Stimulated activated CD4-positive, alpha-beta T cell treated with anti-CD3 and anti-CD28 coated beads, Interleukin-4, amount 100 ng/mL, for 1 hour (primary cell): ENCODE measurements around the gene SLC6A3.

ENCODE experiments used
- DNase-seq: peaks from one replicate; pipeline ENCODE4 v3.0.0-alpha.2; 2020

SLC6A3 gene

DNA sequence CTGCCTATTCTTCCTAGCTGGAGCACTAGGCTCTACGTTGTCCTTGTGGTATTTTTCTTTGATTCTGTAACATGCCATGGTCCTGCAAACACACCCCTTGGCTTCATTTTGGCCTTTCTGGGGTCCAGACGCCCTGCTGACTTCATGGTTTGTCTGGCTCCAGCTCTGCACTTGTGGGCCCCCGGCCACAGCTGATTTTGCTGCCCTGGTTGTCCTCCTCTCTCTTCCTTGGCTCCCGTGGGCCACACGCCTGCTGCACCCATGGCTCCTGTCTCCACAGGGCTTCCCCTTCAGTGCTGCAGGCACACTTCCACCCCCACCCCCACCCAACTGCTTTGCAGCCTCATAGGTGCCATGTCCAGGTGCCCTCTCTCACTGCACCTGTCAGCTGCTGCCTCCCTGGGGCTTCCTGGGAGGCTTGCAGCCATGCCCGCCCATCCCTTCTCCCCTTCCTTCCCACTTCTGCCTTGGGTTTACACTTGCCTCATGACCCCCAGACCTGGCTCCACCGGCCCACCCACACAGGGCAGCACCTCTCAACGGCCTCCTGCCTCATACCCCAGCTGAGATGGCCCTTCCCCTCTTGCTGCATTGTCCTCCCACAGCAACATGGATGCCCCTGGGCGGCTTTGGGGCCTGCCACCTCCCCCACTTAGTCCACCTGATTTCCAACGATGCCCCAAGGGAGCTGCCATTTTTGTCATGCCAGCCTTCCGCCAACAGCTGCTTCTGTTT, 25.6 kb downstream of the SLC6A3 start:
- no peak for DNase-seq

DNA sequence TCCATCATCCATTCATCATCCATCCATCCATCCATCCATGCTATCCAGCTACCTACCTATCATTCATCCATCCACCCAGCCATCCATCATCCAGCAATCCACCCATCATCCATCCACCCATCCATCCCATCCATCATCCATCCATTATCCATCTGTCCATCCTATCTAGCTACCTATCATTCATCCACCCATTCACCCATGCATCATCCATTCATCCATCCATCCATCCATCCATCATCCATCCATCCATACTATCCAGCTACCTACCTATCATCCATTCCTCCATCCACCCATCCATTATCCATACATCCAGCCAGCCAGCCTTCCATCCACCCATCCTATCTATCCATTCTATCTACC, 26.3 kb downstream of the SLC6A3 start:
- DNase-seq: no peak

DNA sequence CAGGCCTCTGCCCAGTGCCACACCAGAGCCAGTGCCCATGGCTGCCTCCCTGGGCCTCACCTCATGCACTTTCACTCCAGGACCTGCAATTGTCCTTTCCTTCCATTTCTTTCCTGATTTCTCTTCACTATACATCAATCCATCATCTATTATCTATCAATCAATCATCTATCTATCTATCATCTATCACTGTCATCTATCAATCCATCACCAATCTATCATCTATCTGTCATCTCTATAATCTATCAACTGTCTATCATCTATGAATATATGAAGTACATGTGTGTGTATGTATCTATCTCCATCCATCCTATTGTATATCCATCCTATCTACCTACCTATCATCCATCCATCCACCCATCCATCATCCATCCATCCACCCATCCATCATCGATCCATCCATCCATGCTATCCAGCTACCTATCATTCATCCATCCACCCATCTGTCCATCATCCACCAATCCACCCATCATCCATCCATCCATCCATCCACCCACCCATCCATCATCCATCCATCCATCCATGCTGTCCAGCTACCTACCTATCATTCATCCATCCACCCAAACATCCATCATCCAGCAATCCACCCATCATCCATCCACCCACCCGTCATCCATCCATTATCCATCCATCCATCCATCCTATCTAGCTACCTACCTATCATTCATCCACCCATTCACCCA, 26.9 kb downstream of the SLC6A3 start:
- DNase-seq: no peak

DNA sequence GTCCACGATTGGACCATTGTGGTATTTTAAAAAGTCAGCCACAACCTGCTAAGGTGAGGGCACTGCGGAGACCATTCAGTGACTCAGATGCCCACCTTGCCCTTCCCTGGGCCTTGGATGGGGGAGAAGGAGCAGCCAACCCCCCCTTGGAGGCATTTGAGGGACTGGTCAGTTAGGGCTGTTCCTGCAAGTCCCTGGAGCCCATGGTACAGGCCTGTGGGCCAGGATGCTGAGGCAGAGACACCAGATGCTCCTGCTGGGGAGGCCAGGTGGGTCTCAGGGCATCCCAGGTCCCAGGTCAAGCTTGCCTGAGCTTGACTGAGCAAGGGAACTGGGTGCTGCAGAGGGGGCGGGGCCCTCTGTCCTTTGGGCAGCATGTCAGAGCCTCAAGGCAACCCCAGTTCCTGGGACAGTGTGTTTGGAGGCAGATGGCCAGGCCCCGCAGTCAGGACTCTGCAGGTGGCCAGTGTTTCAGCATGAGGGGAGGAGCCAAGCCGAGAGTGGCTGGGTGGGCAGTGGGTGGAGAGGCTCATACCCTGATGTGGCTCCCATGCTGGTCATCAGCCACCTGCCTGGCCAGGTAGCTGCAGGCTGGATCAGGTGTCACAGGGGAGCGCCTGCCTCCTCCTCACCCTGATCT, 27.5 kb downstream of the SLC6A3 start:
- no peak for DNase-seq

DNA sequence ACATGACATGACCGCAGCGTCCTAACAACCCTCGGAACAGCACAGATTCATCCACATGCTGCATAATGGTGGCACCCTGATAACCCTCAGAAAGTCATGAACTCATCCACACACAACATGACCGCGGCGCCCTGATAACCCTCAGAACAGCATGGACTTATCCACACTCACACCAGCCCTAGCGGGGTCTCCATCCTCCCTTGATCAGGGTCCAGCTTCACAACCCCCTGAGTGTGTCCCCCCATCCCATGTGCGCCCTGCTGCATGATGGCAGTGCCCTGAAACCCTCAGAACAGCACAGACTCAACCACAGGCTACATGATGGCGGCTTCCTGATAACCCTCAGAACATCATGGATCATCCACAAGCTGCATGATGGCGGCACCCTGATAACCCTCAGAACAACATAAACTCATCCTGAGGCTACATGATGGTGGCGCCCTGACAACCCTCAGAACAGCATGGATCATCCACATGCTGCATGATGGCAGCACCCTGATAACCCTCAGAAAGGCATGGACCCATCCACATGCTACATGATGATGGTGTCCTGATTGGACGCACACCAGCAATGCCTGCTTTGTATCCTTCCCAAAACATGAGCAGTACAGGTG, 28.3 kb downstream of the SLC6A3 start:
- DNase-seq: no peak

DNA sequence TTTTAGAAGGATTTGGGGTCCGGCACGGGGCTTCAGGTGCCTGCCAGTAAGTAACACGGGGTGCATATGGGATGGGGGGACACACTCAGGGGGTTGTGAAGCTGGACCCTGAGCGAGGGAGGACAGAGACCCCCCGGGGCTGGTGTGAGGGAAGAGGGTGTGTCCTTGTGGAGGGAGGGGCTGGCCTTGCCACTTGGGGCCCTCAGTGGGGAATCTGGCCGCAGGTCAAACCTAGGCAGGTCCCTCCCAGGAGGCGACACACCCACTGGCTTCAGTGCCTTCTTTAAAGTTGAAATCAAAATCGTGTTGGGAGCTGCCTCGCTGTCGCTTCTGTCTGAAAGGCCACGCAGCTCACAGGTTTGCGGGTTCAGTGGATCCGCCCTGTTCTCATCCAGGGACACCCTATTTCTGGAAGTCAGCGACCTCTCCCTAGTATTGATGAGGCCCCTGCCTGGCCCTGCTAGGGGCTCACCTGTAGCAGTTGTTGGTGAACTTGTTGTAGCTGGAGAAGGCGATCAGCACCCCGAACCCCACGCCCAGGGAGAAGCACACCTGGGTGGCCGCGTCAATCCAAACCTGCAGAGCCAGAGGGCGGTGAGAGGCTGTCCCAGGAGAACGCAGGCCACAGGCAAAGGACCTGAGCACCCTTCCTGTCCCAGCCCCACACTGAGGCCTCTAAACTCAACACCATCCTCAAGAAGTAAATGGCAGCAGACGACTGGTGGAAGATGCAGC, 29.4 kb downstream of the SLC6A3 start:
- no peak for DNase-seq

DNA sequence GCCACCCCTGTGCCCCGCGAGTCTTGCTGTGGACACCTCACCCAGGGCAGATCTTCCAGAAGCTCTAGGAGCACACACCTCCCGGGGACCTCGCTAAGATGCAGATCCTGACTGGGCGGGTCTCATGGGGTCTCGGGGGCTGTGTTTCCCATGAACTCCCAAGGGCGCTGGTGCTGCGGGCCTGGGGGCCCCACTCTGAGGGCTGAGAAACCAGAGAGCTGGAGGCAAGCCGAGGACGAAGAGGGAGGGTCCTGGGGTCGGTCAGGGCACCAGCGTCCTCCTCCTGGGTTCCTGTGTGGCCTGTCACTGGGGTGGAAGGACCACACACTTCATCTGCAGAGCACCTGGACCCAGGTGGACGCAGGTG, 30.2 kb downstream of the SLC6A3 start:
- DNase-seq: no peak

DNA sequence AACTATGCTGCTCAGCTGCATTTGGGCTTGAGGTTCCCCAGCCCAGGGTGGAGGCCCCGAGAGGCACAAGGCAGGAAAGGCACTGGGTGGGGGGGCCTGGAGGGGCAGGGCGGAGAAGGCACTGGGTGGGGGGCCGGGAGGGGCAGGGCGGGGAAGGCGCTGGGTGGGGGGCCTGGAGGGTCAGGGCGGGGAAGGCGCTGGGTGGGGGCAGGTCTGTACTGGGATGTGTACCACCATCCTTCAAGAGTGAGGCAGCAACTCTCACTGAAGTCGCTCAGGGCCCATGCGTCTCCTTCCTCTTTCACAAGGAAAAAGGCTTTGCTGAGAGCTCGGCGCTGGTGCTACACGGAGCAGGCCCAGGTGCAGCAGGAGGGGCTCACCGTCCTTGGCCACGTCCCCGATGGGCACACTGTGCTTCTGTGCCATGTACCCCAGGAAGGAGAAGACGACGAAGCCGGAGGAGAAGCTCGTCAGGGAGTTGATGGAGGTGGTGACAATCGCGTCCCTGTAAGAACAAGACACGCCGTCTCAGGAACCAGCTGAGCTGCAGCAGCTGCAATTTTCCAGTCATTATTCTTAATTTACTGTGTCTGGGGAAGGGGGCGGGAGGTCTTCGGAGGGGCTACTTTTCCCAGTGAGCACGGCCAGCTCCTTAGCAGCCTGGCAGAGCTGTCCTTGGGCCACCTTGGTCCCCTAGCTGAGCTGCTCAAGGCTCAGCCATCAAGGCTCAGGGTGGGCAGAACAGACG, 30.8 kb downstream of the SLC6A3 start:
- no peak for DNase-seq

DNA sequence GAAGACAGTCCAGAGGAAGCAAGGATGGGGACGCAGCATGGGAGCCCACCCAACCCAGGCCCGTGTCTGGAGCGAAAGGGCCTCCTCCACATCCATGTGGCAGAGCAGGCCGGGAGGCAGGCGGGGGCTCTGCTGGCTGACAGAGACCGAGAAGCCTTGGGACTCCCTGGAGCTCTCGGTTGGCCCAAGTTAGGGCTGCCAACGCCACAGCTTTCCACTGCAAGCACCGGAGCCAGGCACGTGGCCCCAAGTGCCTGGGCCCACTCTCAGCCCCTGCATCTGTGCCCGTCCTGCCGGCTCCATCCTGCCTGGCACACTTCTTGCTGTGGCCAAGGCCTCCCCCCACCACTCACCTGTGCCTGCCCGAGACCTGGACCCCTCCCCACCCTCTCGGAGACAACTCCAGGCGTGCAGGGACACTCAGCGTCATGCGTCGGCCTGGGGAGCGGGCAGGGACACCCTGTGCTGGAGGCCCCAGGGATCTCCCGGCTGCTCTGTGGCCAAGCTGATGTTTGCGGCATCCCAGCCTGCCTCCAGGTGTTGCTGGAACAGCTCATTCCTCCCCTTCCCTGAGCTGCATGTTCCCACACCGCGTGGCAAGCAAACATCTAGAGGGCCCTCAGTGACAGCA, 31.5 kb downstream of the SLC6A3 start:
- no peak for DNase-seq

DNA sequence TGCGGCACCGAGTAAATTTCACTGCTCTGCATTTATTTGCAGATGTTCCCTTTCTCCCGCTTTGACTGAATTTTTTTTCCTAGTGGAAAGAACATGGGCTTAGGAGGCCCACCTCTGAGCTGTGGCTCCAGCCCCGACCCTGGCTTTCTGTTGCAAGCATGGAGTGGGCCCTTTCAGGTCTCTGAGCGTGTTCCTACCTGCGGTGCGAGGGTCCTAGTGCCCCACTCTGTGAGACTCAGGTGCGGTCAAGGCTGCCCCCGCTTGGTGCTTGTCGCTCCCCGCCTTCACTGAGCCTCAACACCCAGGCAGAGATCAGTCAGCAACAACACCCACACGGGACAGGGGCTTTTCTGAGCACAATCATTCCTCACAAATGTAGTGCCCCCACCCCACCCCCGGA, 32.0 kb downstream of the SLC6A3 start:
- DNase-seq: no peak

DNA sequence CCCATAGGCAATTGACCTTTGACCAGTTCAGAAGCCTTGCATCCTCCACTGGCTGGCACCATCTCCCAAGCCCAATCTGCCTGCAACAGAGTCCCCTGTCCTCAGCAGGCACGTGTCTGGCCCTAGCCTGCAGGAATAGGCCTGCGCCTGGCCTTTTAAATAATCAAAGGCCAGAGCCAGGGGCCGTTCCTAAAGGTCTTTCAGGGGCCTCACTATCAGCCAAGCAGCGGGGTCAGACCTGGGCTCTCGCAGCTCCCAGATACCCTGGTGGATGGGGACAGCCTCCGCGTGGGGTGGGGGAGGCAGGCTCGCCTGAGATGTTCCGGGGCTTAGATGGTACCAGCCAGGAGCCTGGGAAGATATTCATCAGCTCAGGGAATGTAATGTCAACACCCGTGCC, 32.6 kb downstream of the SLC6A3 start:
- DNase-seq: no peak

DNA sequence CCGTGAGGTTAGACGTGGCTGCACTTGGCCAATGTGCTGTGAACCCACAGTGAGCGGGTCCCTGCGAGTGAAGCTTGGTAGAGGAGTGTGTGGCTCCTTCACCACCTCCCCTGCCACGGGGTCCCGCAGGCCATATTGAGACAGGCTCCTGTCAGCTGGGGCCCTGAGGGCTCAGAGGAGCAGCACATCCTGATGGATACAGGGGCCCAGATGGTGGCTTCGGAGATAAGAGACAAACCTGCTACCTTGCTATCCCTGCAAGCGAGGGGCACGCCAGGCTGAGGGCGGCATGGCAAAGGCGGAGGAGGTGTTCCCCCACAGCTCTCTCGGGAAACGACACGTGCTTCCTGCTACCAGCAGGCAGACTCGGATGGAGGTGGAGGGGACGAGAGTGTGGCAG, 33.1 kb downstream of the SLC6A3 start:
- DNase-seq: no peak

DNA sequence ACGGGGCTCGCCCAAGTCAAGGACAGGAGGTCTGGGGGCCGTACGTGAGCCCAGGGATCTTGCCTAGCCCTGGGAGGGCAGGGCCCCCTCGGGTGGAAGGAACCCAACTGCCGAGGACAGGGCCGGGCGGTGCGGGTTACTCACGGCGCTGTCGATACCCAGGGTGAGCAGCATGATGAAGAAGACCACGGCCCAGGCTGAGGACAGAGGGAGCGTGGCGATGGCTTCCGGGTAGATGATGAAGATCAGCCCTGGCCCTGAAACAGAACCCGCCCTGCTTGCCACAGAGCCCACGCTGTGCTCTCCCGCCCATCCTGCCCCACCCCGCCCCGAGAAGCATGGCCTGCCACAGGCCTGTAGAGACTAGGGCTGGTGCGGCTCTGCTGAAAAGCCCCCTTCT, 34.1 kb downstream of the SLC6A3 start:
- DNase-seq: no peak

DNA sequence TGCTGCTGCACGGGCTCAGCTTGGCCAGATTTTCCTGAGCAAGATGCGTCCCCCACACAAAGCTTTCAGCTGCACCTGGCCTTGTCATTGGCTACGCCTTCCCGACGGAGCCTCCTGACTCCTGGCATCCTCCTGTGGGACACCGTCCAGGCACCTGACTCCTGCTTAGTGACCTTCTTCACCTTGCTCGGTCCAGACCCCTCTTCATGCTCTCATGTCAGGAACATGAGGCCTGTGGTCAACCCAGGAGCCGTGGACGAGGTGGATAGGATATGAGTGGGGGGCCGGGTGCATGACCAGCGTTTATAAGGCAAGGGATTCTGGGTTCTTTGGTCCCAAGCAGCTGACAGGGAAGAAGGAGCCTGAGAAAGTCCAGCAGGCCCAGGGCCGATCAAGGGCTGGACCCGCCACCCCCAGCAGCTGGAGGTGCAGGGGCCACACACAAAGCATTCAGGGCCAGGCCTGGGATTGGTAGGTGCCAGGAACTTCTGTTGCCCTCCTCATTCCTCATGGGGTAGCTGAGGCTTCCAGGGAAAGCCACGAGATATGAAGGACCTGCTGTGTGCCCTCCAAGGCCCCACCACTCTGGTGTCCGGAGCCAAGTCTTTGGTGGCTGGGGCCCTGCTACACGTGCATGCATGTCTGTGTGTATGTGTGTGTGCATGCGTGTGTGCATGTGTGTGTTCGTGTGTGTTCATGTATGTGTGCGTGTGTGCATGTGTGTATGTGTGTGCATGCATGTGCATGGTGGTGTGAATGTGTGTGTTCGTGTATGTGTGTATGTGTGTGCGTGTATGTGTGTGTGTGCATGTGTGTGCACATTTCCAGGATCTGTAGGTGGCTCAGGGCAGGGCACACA, 34.9 kb downstream of the SLC6A3 start:
- no peak for DNase-seq

DNA sequence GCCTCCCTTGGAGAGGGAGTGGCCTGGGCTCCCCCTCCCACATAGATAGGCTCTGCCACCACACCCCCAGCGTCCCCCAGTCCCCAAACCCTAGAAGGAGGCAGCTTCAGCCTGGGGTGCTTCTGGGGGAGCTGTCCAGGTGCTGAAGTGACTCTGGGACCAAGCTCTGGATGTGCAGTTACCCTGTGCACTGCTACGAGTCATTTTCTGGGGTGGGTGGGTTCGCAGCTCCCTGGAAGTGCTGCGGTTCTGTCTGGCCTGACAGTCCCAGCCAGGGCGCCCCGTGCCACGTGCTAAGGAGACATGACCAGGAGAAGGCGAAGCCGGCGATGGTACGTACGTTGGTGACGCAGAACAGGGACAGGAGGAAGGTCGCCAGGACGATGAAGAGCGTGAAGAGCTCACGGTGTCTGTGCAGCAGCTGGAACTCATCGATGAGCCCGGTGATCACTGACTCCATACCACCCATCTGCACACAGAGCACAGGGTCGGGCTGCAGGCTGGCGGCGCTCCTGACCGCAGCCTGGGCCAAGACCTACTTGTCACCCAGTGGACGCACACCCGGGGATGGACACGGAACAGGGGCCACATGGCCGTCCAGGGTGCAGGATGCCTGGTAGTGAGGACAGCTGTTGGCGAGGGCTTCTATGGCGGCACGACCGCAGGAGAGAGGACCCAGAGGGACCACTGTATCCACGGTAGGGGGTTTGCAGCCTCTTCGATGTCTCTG, 35.7 kb downstream of the SLC6A3 start:
- DNase-seq: no peak

DNA sequence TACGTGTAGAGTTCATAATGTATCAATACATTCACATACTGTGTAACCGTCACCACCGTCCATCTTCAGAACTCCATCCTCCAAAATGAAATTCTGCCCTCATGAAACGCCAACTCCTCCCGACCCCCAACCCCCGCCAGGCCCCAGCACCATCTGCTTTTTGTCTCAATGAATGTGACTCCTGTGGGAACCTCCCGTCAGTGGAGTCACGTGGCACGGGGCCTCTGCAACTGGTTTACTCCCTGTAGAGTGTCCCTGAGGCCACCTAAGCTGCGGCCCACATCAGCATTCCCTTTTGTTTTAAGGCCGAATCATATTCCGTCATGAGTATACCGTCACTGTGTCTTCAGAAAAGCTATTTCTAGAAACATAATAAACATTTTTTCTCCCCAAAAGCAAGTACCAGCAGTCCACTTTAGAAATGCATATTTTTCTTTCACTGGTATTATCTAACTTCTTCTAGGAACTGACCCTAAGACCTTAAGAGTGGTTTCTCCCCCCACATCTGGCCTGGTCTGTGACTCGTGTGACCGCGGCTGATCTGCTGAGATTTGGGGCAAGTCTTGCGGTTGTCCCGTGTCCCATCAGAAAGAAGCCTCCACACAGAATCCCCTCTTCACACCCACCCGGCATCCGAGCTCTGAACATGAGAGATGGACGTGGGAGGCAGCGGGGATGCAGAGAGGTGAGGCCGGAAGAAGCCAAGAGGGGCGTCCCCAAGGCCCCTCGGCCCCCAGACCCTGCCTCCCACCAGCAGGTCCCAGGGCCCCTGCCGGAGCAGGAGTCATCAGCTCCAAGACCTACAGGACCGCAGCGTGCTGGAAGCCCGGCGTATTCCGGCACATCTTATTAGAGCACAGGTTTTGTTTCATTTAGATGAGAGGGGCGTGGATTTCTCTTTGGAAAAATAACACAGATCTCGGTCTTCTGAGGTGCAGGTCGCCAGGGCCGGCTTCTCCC, 38.3 kb downstream of the SLC6A3 start:
- DNase-seq: no peak

DNA sequence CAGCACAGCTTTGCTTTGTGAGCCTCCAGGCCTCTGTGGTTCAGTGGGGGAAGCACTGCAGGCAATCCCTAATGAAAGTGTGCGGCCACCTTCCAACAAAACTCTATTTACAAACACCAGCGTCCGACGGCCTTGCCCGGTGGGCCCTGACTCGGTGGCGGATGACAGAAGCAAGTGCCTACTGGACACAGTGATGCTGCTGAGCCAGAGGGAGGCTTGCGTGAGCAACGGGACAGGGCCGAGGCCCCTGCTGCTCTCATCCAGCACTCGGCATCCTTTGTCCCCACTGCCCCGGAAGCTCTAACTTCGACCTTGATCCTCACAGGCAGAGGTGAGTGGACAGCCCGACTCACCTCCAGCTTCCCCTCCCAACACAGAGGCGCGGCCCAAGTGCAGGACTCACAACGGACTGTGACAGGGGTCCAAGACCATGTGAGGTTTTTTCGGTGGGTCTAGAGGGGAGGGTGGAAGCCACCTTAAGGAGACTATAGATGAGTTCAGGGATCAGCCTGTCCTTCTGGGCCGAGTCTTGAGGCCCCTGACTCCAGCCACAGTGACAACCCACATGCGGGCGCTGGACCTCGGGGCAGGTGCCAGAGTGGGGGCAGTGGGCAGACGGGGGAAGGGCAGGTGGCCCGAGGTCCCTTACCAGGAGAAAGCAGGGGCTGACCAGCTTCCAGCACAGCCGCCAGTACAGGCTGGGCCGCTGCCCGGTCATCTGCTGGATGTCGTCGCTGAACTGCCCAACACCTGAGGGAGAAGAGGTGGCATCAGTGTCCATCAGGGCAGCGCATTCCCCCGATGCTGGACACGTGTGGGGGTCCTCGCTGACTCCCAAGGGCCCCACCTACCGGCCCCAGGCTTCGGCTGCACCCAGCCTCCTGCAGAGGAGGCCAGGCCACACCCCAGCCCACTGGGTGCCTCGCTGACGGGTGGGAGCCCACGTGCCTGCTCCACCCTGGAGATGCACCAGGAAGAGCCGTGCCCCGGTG, 39.4 kb downstream of the SLC6A3 start:
- DNase-seq: no peak

DNA sequence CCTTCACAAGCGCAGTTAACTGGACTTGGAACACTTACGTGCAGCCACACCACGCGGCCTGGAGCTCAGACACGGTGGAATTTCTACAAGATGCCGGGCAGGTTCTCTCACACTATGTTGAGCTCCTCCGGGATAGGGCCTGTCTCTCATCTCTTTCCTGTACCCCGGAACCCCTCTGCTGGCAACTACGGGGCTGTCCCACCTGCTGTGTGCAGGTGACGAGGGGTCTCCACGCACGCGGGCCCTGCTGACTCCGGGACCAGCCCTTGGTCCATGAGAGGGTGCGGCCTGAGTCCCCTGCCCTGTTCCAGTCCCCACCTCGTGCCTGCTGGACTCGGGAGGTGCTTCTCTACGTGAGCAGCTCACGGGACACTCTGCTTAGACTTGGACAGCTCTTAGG, 40.1 kb downstream of the SLC6A3 start:
- DNase-seq: no peak
